HG02763 (cell line): ENCODE results near the gene RALBP1.
"Not testable (repeated sequence)": the region's sequence is repeated elsewhere in the genome, so short reads cannot be mapped to it uniquely, and the experiment has no call there.

Experiments
- ATAC-seq: cut with Tn5 transposase; IDR thresholded peaks from one replicate; pipeline ENCODE4 v1.9.1; 2021; ENCODE audit warnings: mild to moderate bottlenecking, moderate library complexity; ENCODE audit not compliant: unreplicated experiment

RALBP1 gene

GRCh38 chr18:9454061-9454703 is 21.1 kb upstream of the RALBP1 start:
- ATAC-seq = no peak

GRCh38 chr18:9455718-9456511 is 19.4 kb upstream of the RALBP1 start:
- ATAC-seq = no peak

- no peak for ATAC-seq
Observed at GRCh38 chr18:9466127-9466526, 9.2 kb upstream of the RALBP1 start.

- no peak for ATAC-seq
Observed at GRCh38 chr18:9466846-9467245, 8.5 kb upstream of the RALBP1 start.

GRCh38 chr18:9468998-9469397 is 6.3 kb upstream of the RALBP1 start:
- no peak for ATAC-seq

- no peak for ATAC-seq
Observed at GRCh38 chr18:9469685-9470084, 5.6 kb upstream of the RALBP1 start.

GRCh38 chr18:9474108-9474982 is 968 bp upstream of the RALBP1 start:
- no peak for ATAC-seq

GRCh38 chr18:9475643-9476591 is 604 bp downstream of the RALBP1 start:
- ATAC-seq = no peak

- ATAC-seq = not testable (repeated sequence)
Observed at GRCh38 chr18:9476949-9477348, 1.6 kb downstream of the RALBP1 start.

- no peak for ATAC-seq
Observed at GRCh38 chr18:9477509-9477908, 2.2 kb downstream of the RALBP1 start.

GRCh38 chr18:9478545-9478944 is 3.2 kb downstream of the RALBP1 start:
- no peak for ATAC-seq

- ATAC-seq = peak; percentile 71
Observed at GRCh38 chr18:9482790-9483189, 7.5 kb downstream of the RALBP1 start.

- ATAC-seq = no peak
Observed at GRCh38 chr18:9483526-9483925, 8.2 kb downstream of the RALBP1 start.

- ATAC-seq = not testable (repeated sequence)
Observed at GRCh38 chr18:9484856-9485255, 9.5 kb downstream of the RALBP1 start.

- no peak for ATAC-seq
Observed at GRCh38 chr18:9488538-9488937, 13.2 kb downstream of the RALBP1 start.

- ATAC-seq = peak; percentile 84
Observed at GRCh38 chr18:9494778-9495331, 19.5 kb downstream of the RALBP1 start.

GRCh38 chr18:9495465-9495864 is 20.2 kb downstream of the RALBP1 start:
- ATAC-seq = no peak

- no peak for ATAC-seq
Observed at GRCh38 chr18:9495916-9496705, 20.8 kb downstream of the RALBP1 start.
